GM21515 (cell line): Measurements from ENCODE around the gene CD58.

Experiments used
- ATAC-seq: cut with Tn5 transposase; IDR thresholded peaks from one replicate; pipeline ENCODE4 v1.9.1; 2021; ENCODE audit not compliant: unreplicated experiment

CD58 gene

DNA sequence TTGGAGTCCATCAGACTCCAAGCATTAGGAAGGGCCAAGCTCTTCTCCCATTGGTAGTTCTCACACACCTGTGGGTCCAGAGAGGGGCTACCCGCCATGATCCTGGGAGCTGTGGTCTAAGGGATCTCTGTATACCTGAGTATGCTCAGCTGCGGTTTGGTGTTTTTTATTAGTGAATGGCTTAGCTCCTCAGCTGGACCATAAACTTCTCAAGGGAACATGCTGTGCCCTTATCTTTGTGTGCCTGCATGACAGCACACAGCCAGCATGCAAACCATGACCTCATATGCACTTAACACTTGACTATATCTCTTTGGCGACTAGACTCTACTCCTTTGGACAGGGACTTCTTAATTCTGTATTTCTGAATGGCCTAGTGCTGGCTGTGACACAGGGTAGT lies 94.5 kb downstream of the CD58 start:
- ATAC-seq: no peak

DNA sequence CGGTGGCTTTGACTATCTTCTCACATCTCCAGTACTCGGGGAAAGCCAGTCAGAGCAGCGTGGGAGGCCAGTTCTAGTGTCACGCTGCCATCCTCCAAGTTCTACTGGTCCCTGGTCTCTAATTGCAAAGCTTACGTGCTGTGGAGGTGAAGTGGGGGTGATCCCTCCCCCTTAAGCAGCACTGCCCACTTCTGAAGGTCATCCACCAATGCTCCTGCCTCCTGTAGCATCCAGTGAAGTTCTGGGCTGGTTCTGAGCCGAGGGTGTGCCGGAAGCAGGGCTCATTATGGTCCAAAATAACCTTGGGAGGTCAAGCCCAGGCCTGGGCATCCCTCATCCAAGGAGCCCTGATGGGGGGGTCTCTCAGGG lies 95.0 kb downstream of the CD58 start:
- ATAC-seq: no peak

DNA sequence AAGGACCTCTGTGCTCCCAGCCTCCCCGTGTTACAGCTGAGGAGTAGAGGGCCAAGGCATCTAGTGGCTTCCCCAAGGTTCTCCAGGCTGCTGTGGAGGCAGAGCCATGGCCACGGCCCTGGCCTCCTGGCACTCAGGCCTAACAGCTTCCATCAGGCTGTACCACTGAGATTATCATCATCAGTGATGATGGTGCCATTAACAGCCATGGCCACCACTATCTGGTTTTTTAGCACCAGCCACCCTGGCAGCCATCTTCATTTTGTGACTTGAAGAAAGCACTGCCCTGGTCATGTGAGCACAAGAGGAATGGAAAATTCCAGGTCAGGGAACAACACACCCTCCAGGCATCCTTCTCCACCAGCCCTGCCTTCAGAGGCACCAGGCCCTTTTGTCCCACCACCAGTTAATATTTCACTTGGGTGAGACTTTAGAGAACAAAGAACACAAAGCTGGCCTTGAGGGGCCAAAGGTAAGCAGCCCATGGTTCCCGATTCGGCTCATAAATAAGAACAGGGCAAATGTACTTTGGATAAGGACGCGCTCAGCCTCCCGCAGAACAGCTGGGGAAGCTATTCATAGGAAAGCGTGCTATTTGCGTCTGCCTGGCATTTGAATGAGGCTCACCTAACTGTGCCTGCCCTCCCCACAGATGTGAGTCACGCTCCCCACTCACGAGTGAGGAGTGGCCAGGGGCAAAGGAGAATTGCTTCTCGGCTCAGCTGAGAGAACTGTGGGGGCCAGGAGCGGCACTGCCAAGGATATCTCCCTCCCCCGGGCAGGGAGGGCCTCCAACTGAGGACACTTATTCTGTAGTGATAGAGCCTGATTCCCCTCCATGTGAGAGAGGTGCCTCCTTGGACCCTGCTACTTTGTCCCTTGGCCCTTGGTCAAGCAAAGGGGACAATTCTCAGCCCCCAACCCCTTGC lies 95.6 kb downstream of the CD58 start:
- ATAC-seq: no peak

DNA sequence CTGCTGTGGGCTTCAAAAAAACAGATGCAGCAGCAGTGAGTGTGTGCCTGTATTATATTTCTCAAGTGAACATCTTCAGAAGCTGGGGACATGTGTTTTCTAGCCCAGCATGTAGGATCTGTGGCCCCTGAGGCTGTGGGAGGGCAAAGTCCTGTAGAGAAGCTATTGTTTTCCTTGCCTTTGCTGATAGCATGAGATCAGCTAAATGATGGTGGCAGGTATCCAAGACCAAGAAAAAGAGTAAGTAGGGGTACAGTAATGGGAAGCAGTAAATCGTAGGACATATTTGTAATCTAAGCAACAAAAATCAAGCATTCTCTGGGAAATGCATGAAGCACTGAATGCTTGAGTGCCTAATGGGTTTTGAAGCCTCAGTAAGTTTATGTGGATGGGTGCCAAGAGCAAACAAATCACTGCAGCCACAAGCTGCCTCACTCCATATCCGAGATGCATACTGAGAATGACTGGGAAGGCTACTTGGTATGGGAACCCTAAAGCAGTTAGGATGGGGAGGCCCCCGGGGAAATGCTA lies 98.3 kb downstream of the CD58 start:
- no peak for ATAC-seq

DNA sequence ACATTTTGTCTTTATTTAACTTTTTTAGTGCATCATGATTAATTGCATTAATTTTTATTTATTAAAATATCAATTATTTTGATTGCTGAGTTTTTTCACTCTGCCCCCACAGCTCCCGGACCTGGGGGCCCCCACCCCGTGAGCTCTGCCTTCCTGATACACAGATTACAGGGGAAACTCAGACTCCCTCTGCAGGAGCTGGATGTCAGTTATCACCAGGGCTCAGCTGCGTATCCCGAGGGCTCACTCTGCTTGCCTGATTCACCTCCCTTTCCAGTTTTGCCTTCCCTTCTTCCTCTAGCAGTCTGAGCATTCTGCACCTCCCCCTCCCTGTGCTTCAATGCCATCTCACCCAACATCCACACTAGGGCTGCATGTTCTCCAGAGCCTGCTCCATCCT lies 99.6 kb downstream of the CD58 start:
- ATAC-seq: no peak

DNA sequence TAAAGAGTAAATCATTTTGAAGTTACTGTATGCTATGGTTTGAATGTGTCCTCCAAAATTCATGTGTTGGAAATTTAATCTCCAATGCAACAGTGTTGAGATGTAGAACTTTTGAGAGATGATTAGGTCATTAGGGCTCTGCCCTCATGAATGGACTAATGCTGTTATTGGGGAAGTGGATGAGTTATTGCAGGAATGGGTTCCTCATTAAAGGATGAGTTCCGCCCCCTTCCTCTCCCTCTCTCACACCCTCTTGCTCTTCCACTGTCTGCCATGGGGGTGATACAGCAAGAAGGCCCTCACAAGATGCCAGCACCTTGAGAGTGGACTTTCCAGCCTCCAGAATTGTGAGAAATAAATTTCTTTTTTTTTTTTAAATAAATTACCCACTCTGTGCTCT lies 100.2 kb downstream of the CD58 start:
- ATAC-seq: no peak

DNA sequence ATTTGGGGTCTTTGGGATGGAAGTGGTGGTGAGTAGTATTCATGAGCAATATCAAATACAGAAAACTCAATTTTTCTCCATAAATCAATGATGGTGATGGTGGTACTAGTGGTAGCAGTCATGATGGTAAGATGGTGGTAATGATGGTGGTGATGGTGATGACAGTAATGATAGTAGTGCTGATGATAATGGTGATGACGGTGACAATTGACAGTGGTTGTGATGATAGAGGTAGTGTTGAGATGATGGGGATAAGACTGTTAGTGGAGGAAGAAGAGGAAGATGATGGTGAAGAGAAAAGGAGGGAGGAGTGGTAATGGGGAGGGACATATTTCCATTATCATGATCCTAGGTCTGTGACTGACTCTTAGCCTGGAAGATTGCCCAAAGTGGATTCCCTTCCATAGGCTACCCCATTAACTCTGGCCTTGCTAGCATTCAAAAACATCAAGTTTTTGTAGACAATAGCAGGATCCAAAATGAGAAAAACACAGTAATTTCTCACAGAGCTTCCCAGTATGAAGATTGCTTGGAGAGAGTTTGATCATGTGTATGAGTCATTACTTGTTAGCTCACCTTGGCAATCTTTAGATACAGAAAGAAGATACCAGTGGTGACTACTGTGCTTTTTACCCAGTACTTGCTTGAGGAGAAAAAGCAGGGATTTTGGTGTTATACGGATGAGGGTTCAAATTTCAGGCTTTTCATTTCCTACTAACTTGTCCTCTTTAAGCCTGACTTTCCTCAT lies 103.8 kb downstream of the CD58 start:
- ATAC-seq: no peak

DNA sequence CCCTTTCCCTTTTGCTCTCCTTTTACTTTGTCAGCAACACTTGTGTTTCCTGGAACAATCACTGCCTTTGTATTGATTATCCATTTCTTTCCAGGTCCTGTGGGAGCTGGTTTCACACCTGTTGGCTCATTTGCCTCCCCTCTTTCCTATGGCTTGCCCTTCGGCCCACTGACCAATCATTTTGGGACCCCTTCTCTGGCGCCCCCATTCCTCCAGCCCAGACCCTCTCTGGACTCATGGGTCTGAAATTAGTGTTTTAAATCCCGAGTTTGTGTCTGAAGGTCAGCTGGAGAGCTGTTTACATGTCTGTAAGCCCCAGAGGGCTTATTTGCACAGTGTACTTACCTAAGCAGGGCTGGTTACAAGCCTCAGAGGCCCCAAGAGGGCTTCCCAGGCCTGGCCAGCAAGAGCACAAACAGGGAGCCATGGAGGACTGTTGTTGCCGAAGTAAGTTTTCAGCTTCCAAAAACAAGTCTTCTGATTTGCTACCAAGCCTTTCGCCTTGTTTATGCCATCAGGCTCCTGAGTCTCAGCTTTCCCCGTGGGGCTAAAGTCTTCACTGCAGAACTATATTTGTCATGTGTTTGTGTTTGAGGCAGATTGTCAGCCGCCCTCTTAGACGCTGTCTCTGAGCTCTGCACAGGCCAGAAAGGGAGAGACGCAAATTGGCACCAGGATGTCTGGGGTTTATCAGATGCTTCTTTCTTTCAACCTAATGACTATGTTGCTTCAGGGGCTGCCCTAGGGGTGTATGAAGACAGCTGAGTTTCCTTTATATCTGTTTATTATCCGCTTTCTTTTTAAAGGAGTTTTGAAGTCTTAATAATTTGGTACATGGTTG lies 104.8 kb downstream of the CD58 start:
- no peak for ATAC-seq

DNA sequence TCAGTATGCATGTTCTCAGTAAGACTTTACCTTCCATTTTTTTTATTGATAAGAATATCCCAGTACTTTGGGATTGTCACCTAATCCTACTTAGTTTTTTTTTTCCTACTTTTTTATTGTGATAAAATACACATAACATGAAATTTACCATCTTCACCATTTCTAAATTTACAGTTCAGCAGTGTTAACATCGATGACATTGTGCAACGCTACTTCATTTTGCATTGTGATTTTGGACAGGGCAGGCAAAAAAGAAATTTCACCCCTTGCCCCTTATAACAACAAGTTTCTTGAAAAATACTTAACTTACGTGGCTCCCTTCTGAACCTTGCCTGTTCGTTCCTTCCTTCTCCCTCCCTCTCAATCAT lies 105.4 kb downstream of the CD58 start:
- ATAC-seq: no peak
